Liver (tissue), 3 donors: Measurements from ENCODE around the gene MYL6B.

Source experiments
- ATF3 ChIP-seq: IDR thresholded peaks from 2 replicates; pipeline ENCODE4 v1.6.1; 2016; ENCODE audit warnings: antibody characterized with exemption
- CTCF ChIP-seq: fragments of 150-350 bp; IDR thresholded peaks from 2 replicates; pipeline ENCODE4 v1.5.1; 2017; ENCODE audit warnings: improper control_type of control experiment, low read depth, low read length; ENCODE audit not compliant: missing input control
- EGR1 ChIP-seq, 2 donors: IDR thresholded peaks; 2 replicates each; pipeline ENCODE4 v1.6.1; 2016 to 2018; ENCODE audit warnings: antibody characterized with exemption in 2 of 2, low read depth in 2 of 2
- FOXA1 ChIP-seq: IDR thresholded peaks from 2 replicates; pipeline ENCODE4 v1.6.1; 2016; ENCODE audit warnings: antibody characterized with exemption
- HNF4A ChIP-seq, 2 donors: conservative IDR thresholded peaks; 2 replicates each; pipeline ENCODE4 v1.6.1; 2016; ENCODE audit warnings: antibody characterized with exemption in 2 of 2, mild to moderate bottlenecking in 2 of 2
- JUND ChIP-seq, 2 donors: IDR thresholded peaks; 2 replicates each; pipeline ENCODE4 v1.6.1; 2016; ENCODE audit warnings: antibody characterized with exemption in 2 of 2
- MAX ChIP-seq: IDR thresholded peaks from 2 replicates; pipeline ENCODE4 v1.6.1; 2016; ENCODE audit warnings: antibody characterized with exemption
- REST ChIP-seq: IDR thresholded peaks from 2 replicates; pipeline ENCODE4 v1.6.1; 2016; ENCODE audit warnings: antibody characterized with exemption, mild to moderate bottlenecking
- SP1 ChIP-seq: IDR thresholded peaks from 2 replicates; pipeline ENCODE4 v1.6.1; 2018; ENCODE audit warnings: antibody characterized with exemption, mild to moderate bottlenecking
- YY1 ChIP-seq: IDR thresholded peaks from 2 replicates; pipeline ENCODE4 v1.6.1; 2016; ENCODE audit warnings: antibody characterized with exemption, mild to moderate bottlenecking
- TF ChIP-seq, protein P1 (sequence below): IDR thresholded peaks from 2 replicates; pipeline ENCODE4 v1.6.1; 2016; ENCODE audit warnings: antibody characterized with exemption
- donor health status: healthy.
- donor health status: healthy.

GRCh38 chr12:56163533-56164344 lies 11.4 kb downstream of the MYL6B start:
- TF ChIP-seq CTCF (no peak), YY1 (no peak), MAX (no peak), EGR1 (IDR thresholded peaks at IDR 0.05; ENCODE audit: low read depth in 2 of 2) (no peak), SP1 (no peak), REST (no peak), HNF4A (conservative IDR thresholded peaks at IDR 0.05) (no peak), ATF3 (no peak), JUND (IDR thresholded peaks at IDR 0.05) (no peak), FOXA1 (no peak)
- TF ChIP-seq, protein P1, sequence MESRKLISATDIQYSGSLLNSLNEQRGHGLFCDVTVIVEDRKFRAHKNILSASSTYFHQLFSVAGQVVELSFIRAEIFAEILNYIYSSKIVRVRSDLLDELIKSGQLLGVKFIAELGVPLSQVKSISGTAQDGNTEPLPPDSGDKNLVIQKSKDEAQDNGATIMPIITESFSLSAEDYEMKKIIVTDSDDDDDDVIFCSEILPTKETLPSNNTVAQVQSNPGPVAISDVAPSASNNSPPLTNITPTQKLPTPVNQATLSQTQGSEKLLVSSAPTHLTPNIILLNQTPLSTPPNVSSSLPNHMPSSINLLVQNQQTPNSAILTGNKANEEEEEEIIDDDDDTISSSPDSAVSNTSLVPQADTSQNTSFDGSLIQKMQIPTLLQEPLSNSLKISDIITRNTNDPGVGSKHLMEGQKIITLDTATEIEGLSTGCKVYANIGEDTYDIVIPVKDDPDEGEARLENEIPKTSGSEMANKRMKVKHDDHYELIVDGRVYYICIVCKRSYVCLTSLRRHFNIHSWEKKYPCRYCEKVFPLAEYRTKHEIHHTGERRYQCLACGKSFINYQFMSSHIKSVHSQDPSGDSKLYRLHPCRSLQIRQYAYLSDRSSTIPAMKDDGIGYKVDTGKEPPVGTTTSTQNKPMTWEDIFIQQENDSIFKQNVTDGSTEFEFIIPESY: no peak
